Keratinocyte (primary cell): Measurements from ENCODE around the gene MCTP2. TPM values are rescaled to one million over a fixed set of nuclear protein-coding genes. Genes with fewer than 3 reads are reported as not detected.

Experiments used
- DNase-seq: peaks from one replicate; pipeline ENCODE4 v3.0.0-alpha.2; 2011; ENCODE audit warnings: low read depth, missing footprints, low spot score
- FAIRE-seq: peaks from 2 replicates; lab custom pipeline; 2011; peaks lifted over from hg19 to GRCh38; lab: Jason Lieb, UNC
- H2AFZ ChIP-seq: 2 replicates; pipeline ENCODE4 v1.6.0; 2012; ENCODE audit warnings: low read length, control low read depth, inconsistent platforms; ENCODE audit not compliant: control insufficient read depth
- H3K27ac ChIP-seq: 2 replicates; pipeline ENCODE4 v1.5.1; 2011; ENCODE audit warnings: low read length; ENCODE audit not compliant: control insufficient read depth, insufficient read depth
- H3K27me3 ChIP-seq: 3 replicates; pipeline ENCODE4 v1.6.0; 2011; ENCODE audit warnings: low read length; ENCODE audit not compliant: control insufficient read depth, insufficient read depth; ENCODE audit errors: extremely low read depth
- H3K36me3 ChIP-seq, 2 experiments: 2 replicates in 1 of 2; 3 replicates in 1 of 2; pipeline ENCODE4 v1.5.1; 2011; ENCODE audit warnings: low read length in 2 of 2, mild to moderate bottlenecking in 1 of 2; ENCODE audit not compliant: control insufficient read depth in 2 of 2, insufficient read depth in 2 of 2; ENCODE audit errors: extremely low read depth in 1 of 2
- H3K4me1 ChIP-seq: 3 replicates; pipeline ENCODE4 v1.5.1; 2011; ENCODE audit warnings: low read length; ENCODE audit not compliant: control insufficient read depth, insufficient read depth; ENCODE audit errors: extremely low read depth
- H3K4me2 ChIP-seq: 3 replicates; pipeline ENCODE4 v1.6.0; 2011; ENCODE audit warnings: low read depth, low read length; ENCODE audit not compliant: control insufficient read depth, insufficient read depth; ENCODE audit errors: extremely low read depth
- H3K4me3 ChIP-seq, 3 experiments: fragments of 200-600 bp in 1 of 3; sonication (generic) in 1 of 3; 2 replicates in 2 of 3; 3 replicates in 1 of 3; pipeline ENCODE4 v1.5.1; 2011 to 2016; ENCODE audit warnings: low read length in 3 of 3, mild to moderate bottlenecking in 3 of 3, control low read depth in 2 of 3, inconsistent platforms in 1 of 3, low read depth in 1 of 3, mixed read lengths in 1 of 3, mixed run types in 1 of 3, moderate library complexity in 1 of 3; ENCODE audit not compliant: control insufficient read depth in 2 of 3, insufficient read depth in 2 of 3; ENCODE audit errors: extremely low read depth in 1 of 3
- H3K79me2 ChIP-seq: 2 replicates; pipeline ENCODE4 v1.6.0; 2012; ENCODE audit warnings: low read length; ENCODE audit not compliant: control insufficient read depth, insufficient read depth
- H3K9ac ChIP-seq: 3 replicates; pipeline ENCODE4 v1.6.0; 2011; ENCODE audit warnings: low read length; ENCODE audit not compliant: control insufficient read depth, insufficient read depth; ENCODE audit errors: extremely low read depth
- H3K9me1 ChIP-seq: 3 replicates; pipeline ENCODE4 v1.6.0; 2011; ENCODE audit warnings: low read length; ENCODE audit not compliant: control insufficient read depth, insufficient read depth; ENCODE audit errors: extremely low read depth
- H3K9me3 ChIP-seq: 2 replicates; pipeline ENCODE4 v1.5.1; 2012; ENCODE audit warnings: low read depth, low read length; ENCODE audit not compliant: control insufficient read depth
- H4K20me1 ChIP-seq: 3 replicates; pipeline ENCODE4 v1.6.0; 2011; ENCODE audit warnings: low read length; ENCODE audit not compliant: control insufficient read depth, insufficient read depth; ENCODE audit errors: extremely low read depth
- EZH2 ChIP-seq: IDR thresholded peaks from one replicate; pipeline ENCODE4 v1.6.1; 2012; ENCODE audit warnings: inconsistent platforms, mild to moderate bottlenecking, low read length, moderate library complexity
- dilution Hi-C: fragments of 300-500 bp; cut with MboI; formaldehyde crosslinking; loops from one replicate; pipeline ENCODE4 v1.7.0; 2020; ENCODE audit warnings: low sequenced_read_pairs; ENCODE audit not compliant: extremely low pct_ligation_motif_present
- polyA plus RNA-seq, 5 experiments: library from polyadenylated mRNA; depleted of rRNA in 3 of 5; stranded (reverse) in 3 of 5; stranded (forward) in 1 of 5; unstranded in 1 of 5; fragments of >200 nt; gene quantifications; 1 replicate in 1 of 5; 2 replicates in 3 of 5; 3 replicates in 1 of 5; pipeline versions ENCODE4 v1.2.1 to v1.2.3, GENCODE V29; 2011 to 2012; ENCODE audit warnings: missing spikeins in 2 of 5, low read depth in 1 of 5, low replicate concordance in 1 of 5
- TF ChIP-seq, protein P1 (sequence below), 3 experiments: IDR thresholded peaks in 1 of 3; conservative IDR thresholded peaks in 1 of 3; optimal IDR thresholded peaks in 1 of 3; 2 replicates in 2 of 3; 3 replicates in 1 of 3; pipeline versions ENCODE3 to v1.5.1; 2011; ENCODE audit warnings: low read length in 3 of 3, mild to moderate bottlenecking in 3 of 3, moderate library complexity in 2 of 3, control low read depth in 1 of 3, inconsistent platforms in 1 of 3; ENCODE audit not compliant: insufficient read depth in 2 of 3; ENCODE audit errors: extremely low read depth in 1 of 3

The MCTP2 gene
- polyA plus RNA-seq, 1 donor (not counting 4 experiments of a cell fraction or from before 2014, with no cell fraction given) = 22.0 TPM

- Histone ChIP-seq H3K79me2 (no peaks in the 10 kb centered on the region), H3K4me3 (no peak overlapping the region), H3K9me1 (no peaks in the 10 kb centered on the region), H3K36me3 (no peaks in the 10 kb centered on the region), H4K20me1 (no peaks in the 10 kb centered on the region), H3K9ac (no peak overlapping the region), H3K4me2 (no peak overlapping the region), H2AFZ (no peak overlapping the region), H3K4me1 (no peaks in the 10 kb centered on the region), H3K27ac (no peak overlapping the region), H3K27me3 (no peaks in the 10 kb centered on the region), H3K9me3 (no peaks in the 10 kb centered on the region)
- no peak for TF ChIP-seq EZH2
- TF ChIP-seq, protein P1, sequence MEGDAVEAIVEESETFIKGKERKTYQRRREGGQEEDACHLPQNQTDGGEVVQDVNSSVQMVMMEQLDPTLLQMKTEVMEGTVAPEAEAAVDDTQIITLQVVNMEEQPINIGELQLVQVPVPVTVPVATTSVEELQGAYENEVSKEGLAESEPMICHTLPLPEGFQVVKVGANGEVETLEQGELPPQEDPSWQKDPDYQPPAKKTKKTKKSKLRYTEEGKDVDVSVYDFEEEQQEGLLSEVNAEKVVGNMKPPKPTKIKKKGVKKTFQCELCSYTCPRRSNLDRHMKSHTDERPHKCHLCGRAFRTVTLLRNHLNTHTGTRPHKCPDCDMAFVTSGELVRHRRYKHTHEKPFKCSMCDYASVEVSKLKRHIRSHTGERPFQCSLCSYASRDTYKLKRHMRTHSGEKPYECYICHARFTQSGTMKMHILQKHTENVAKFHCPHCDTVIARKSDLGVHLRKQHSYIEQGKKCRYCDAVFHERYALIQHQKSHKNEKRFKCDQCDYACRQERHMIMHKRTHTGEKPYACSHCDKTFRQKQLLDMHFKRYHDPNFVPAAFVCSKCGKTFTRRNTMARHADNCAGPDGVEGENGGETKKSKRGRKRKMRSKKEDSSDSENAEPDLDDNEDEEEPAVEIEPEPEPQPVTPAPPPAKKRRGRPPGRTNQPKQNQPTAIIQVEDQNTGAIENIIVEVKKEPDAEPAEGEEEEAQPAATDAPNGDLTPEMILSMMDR (optimal IDR thresholded peaks at IDR 0.05 in 1 of 3, IDR thresholded peaks at IDR 0.05 in 1 of 3, conservative IDR thresholded peaks at IDR 0.05 in 1 of 3; ENCODE audit: extremely low read depth in 1 of 3, insufficient read depth in 2 of 3, low read length in 3 of 3) = no peak
- DNase-seq (no peak), FAIRE-seq (no peak)
- dilution Hi-C loops = no loop called here
Measured at GRCh38 chr15:94457661-94458060, 226.3 kb downstream of the MCTP2 start.

- no peaks in the 10 kb centered on the region for H3K4me1 ChIP-seq
- no peak overlapping the region for H2AFZ ChIP-seq
- no peak overlapping the region for H3K4me2 ChIP-seq
- H3K4me3 ChIP-seq = no peak overlapping the region
- H3K27ac ChIP-seq = no peak overlapping the region
- no peak for TF ChIP-seq EZH2
- TF ChIP-seq, protein P1 (optimal IDR thresholded peaks at IDR 0.05 in 1 of 3, IDR thresholded peaks at IDR 0.05 in 1 of 3, conservative IDR thresholded peaks at IDR 0.05 in 1 of 3; ENCODE audit: extremely low read depth in 1 of 3, insufficient read depth in 2 of 3, low read length in 3 of 3) = no peak
- H3K27me3 ChIP-seq = no peaks in the 10 kb centered on the region
- H3K36me3 ChIP-seq = no peaks in the 10 kb centered on the region
- no peak overlapping the region for H3K9ac ChIP-seq
- H3K9me1 ChIP-seq = no peaks in the 10 kb centered on the region
- H3K9me3 ChIP-seq = no peaks in the 10 kb centered on the region
- DNase-seq = no peak
- H4K20me1 ChIP-seq = no peaks in the 10 kb centered on the region
- dilution Hi-C loops = no loop called here
- no peak for FAIRE-seq
- H3K79me2 ChIP-seq = no peaks in the 10 kb centered on the region
Measured at GRCh38 chr15:94460624-94461023, 229.3 kb downstream of the MCTP2 start.
